ENCODE measurements around the gene SUGP2.

Gene SUGP2

GRCh38 chr19:18993115-18993514, 40.2 kb downstream of the SUGP2 start:
- Histone ChIP-seq H3K27me3 (ENCODE audit: insufficient read depth, poor library complexity, severe bottlenecking) (no peaks in the 10 kb centered on the region), H3K4me3 (ENCODE audit: severe bottlenecking) (no peak overlapping the region), H3K4me1 (ENCODE audit: insufficient read depth, poor library complexity, severe bottlenecking) (no peaks in the 10 kb centered on the region), H3K27ac (ENCODE audit: poor library complexity, severe bottlenecking) (no peak overlapping the region), H3K9me3 (ENCODE audit: severe bottlenecking) (no peaks in the 10 kb centered on the region), H3K36me3 (ENCODE audit: low read depth) (peaks cover 48% of the 10 kb centered on the region)
- TF ChIP-seq CTCF (IDR thresholded peaks at IDR 0.05; ENCODE audit: poor library complexity, severe bottlenecking), result no peak
- no peak for DNase-seq (ENCODE audit: low spot score)
- ATAC-seq (ENCODE audit: low read depth), result no peak

- no peaks in the 10 kb centered on the region for H3K9me3 ChIP-seq (ENCODE audit: severe bottlenecking)
- H3K36me3 ChIP-seq (ENCODE audit: low read depth), result peaks cover 48% of the 10 kb centered on the region
- ATAC-seq (ENCODE audit: low read depth), result no peak
- TF ChIP-seq CTCF (IDR thresholded peaks at IDR 0.05; ENCODE audit: poor library complexity, severe bottlenecking), result no peak
- no peaks in the 10 kb centered on the region for H3K4me1 ChIP-seq (ENCODE audit: insufficient read depth, poor library complexity, severe bottlenecking)
- no peaks in the 10 kb centered on the region for H3K27me3 ChIP-seq (ENCODE audit: insufficient read depth, poor library complexity, severe bottlenecking)
- no peak overlapping the region for H3K4me3 ChIP-seq (ENCODE audit: severe bottlenecking)
- no peak for DNase-seq (ENCODE audit: low spot score)
- no peak overlapping the region for H3K27ac ChIP-seq (ENCODE audit: poor library complexity, severe bottlenecking)
Observed at GRCh38 chr19:18992696-18993095, 40.6 kb downstream of the SUGP2 start.

GRCh38 chr19:18991468-18991867, 41.8 kb downstream of the SUGP2 start:
- ATAC-seq (ENCODE audit: low read depth) (no peak), DNase-seq (ENCODE audit: low spot score) (no peak)
- H3K36me3 ChIP-seq (ENCODE audit: low read depth), result peaks cover 41% of the 10 kb centered on the region
- H3K27ac ChIP-seq (ENCODE audit: poor library complexity, severe bottlenecking), result no peak overlapping the region
- H3K27me3 ChIP-seq (ENCODE audit: insufficient read depth, poor library complexity, severe bottlenecking), result no peaks in the 10 kb centered on the region
- no peak for TF ChIP-seq CTCF (IDR thresholded peaks at IDR 0.05; ENCODE audit: poor library complexity, severe bottlenecking)
- no peaks in the 10 kb centered on the region for H3K4me1 ChIP-seq (ENCODE audit: insufficient read depth, poor library complexity, severe bottlenecking)
- no peaks in the 10 kb centered on the region for H3K9me3 ChIP-seq (ENCODE audit: severe bottlenecking)
- H3K4me3 ChIP-seq (ENCODE audit: severe bottlenecking), result no peak overlapping the region

GRCh38 chr19:18991006-18991405, 42.3 kb downstream of the SUGP2 start:
- no peak overlapping the region for H3K4me3 ChIP-seq (ENCODE audit: severe bottlenecking)
- no peaks in the 10 kb centered on the region for H3K9me3 ChIP-seq (ENCODE audit: severe bottlenecking)
- peaks cover 37% of the 10 kb centered on the region for H3K36me3 ChIP-seq (ENCODE audit: low read depth)
- no peak overlapping the region for H3K27ac ChIP-seq (ENCODE audit: poor library complexity, severe bottlenecking)
- no peak for TF ChIP-seq CTCF (IDR thresholded peaks at IDR 0.05; ENCODE audit: poor library complexity, severe bottlenecking)
- H3K27me3 ChIP-seq (ENCODE audit: insufficient read depth, poor library complexity, severe bottlenecking), result no peaks in the 10 kb centered on the region
- ATAC-seq (ENCODE audit: low read depth) (no peak), DNase-seq (ENCODE audit: low spot score) (no peak)
- no peaks in the 10 kb centered on the region for H3K4me1 ChIP-seq (ENCODE audit: insufficient read depth, poor library complexity, severe bottlenecking)

- no peak for DNase-seq (ENCODE audit: low spot score)
Observed at GRCh38 chr19:18990128-18990708, 43.1 kb downstream of the SUGP2 start.

More at GRCh38 chr19:18990128-18990708, 43.1 kb downstream of the SUGP2 start:
- Histone ChIP-seq H3K4me1 (ENCODE audit: insufficient read depth, poor library complexity, severe bottlenecking) (no peaks in the 10 kb centered on the region), H3K4me3 (ENCODE audit: severe bottlenecking) (no peak overlapping the region), H3K9me3 (ENCODE audit: severe bottlenecking) (no peaks in the 10 kb centered on the region), H3K27ac (ENCODE audit: poor library complexity, severe bottlenecking) (no peak overlapping the region), H3K36me3 (ENCODE audit: low read depth) (peaks cover 29% of the 10 kb centered on the region), H3K27me3 (ENCODE audit: insufficient read depth, poor library complexity, severe bottlenecking) (no peaks in the 10 kb centered on the region)
- ATAC-seq (ENCODE audit: low read depth), result peak; percentile 14; the same call in 2 of the 3 replicates
- TF ChIP-seq CTCF (IDR thresholded peaks at IDR 0.05; ENCODE audit: poor library complexity, severe bottlenecking), result no peak

All from RWPE2 (cell line).